ENCODE data around the gene TGFBR2.

- TF ChIP-seq POLR2A (IDR thresholded peaks at IDR 0.05) (no peak), CTCF (IDR thresholded peaks at IDR 0.05) (no peak), EP300 (IDR thresholded peaks at IDR 0.05) (peak in 1 of 2 donors; percentile 81)
Measured at GRCh38 chr3:30578479-30578878, 27.9 kb upstream of the TGFBR2 start.
